HG03196 (cell line): ENCODE results near the gene PDAP1.
"Not testable (repeated sequence)": the region's sequence is repeated elsewhere in the genome, so short reads cannot be mapped to it uniquely, and the experiment has no call there.

Experiments
- ATAC-seq: cut with Tn5 transposase; IDR thresholded peaks from one replicate; pipeline ENCODE4 v1.9.1; 2021; ENCODE audit not compliant: unreplicated experiment

PDAP1 gene

GRCh38 chr7:99380032-99380822, 28.2 kb downstream of the PDAP1 start:
- ATAC-seq, result peak; percentile 39

GRCh38 chr7:99379693-99380031, 28.7 kb downstream of the PDAP1 start:
- not testable (repeated sequence) for ATAC-seq

GRCh38 chr7:99379043-99379577, 29.3 kb downstream of the PDAP1 start:
- no peak for ATAC-seq

GRCh38 chr7:99375070-99375807, 33.2 kb downstream of the PDAP1 start:
- peak; percentile 44 for ATAC-seq

- peak; percentile 56 for ATAC-seq
Measured at GRCh38 chr7:99374111-99375064, 34.0 kb downstream of the PDAP1 start, which contains the start of gene ARPC1B. Gene ARPC1B (plus strand): TSS chr7:99374730. CDS start chr7:99385715, 10,985 bp downstream.

GRCh38 chr7:99373091-99374066, 35.0 kb downstream of the PDAP1 start:
- no peak for ATAC-seq

- ATAC-seq, result no peak
Measured at GRCh38 chr7:99372275-99373090, 35.9 kb downstream of the PDAP1 start.

GRCh38 chr7:99371376-99371920, 36.9 kb downstream of the PDAP1 start:
- ATAC-seq, result no peak

- no peak for ATAC-seq
Measured at GRCh38 chr7:99369767-99370391, 38.5 kb downstream of the PDAP1 start.

GRCh38 chr7:99368750-99369389, 39.5 kb downstream of the PDAP1 start:
- no peak for ATAC-seq

GRCh38 chr7:99366646-99367045, 41.8 kb downstream of the PDAP1 start:
- ATAC-seq, result no peak

- ATAC-seq, result no peak
Measured at GRCh38 chr7:99365318-99366141, 42.9 kb downstream of the PDAP1 start.

GRCh38 chr7:99363286-99363685, 45.1 kb downstream of the PDAP1 start:
- no peak for ATAC-seq

GRCh38 chr7:99362801-99363200, 45.6 kb downstream of the PDAP1 start:
- ATAC-seq, result no peak

GRCh38 chr7:99359465-99360154, 48.8 kb downstream of the PDAP1 start:
- ATAC-seq, result no peak

GRCh38 chr7:99358521-99358920, 49.9 kb downstream of the PDAP1 start:
- ATAC-seq, result not testable (repeated sequence)
